ENCODE results near the gene JUNB. TPM values are rescaled to one million over a fixed set of nuclear protein-coding genes. Genes with fewer than 3 reads are reported as not detected.

JUNB gene
- total and polyA plus RNA-seq, 2 of the 4 experiments (the other 2 are of a cell fraction) = 20.8 to 109 TPM

GRCh38 chr19:12794196-12794941 lies 3.1 kb downstream of the JUNB start:
- dilution Hi-C loops (cut with HindIII; ENCODE audit: low sequenced_read_pairs, unreplicated experiment) = no loop called here
- peaks cover 9% of the 10 kb centered on the region for H3K4me1 ChIP-seq (ENCODE audit: control insufficient read depth, insufficient read depth, low read length)
- H3K9ac ChIP-seq (ENCODE audit: low read depth, low read length) = peak overlapping the region; percentile 35
- H3K4ac ChIP-seq (ENCODE audit: low read depth, low read length) = peak overlapping the region; percentile 75
- H2BK120ac ChIP-seq (ENCODE audit: low read depth, low read length) = peak overlapping the region; percentile 79
- intact Hi-C loops (cut with micrococcal nuclease) = no loop called here
- H3K4me3 ChIP-seq (ENCODE audit: insufficient read depth, low read depth, low read length) = peak overlapping the region; percentile 39
- H4K5ac ChIP-seq (ENCODE audit: low read depth, low read length) = peak overlapping the region; percentile 61
- H2BK15ac ChIP-seq (ENCODE audit: low read depth, low read length) = peak overlapping the region; percentile 51; the same call in 1 of the 3 replicates
- WGBS, 2 experiments (ENCODE audit: extremely low coverage in 2 of 2, insufficient read length in 1 of 2) = 98% methylated on average over 4 of the region's 7 CpGs; no CpG with 5 or more reads in 1 of the 2 experiments
- H3K9me1 ChIP-seq (ENCODE audit: insufficient read depth, low read length) = no peaks in the 10 kb centered on the region; the same call in 1 of the 2 replicates
- H2AK5ac ChIP-seq (ENCODE audit: low read depth, low read length) = peak overlapping the region; percentile 81
- DNase-seq (peak; percentile 62), ATAC-seq (ENCODE audit: low read depth) (no peak)
- POLR2A ChIA-PET (ENCODE audit: unreplicated experiment) = interaction anchor here (0.6 to 1.5 kb wide), 2 partner anchors 16 to 28 kb away, joined by 3 to 13 read pairs; no protein-coding TSS in a partner anchor
- no peaks in the 10 kb centered on the region for H3K9me3 ChIP-seq (ENCODE audit: control insufficient read depth, insufficient read depth, low read length)
- peak overlapping the region; percentile 91 for H2AFZ ChIP-seq (replicated peaks; ENCODE audit: low read length, poor library complexity)
- H2BK20ac ChIP-seq (ENCODE audit: low read depth, low read length) = peak overlapping the region; percentile 69; the same call in 1 of the 2 replicates
- peaks cover 0 to 26% of the 10 kb centered on the region in 2 experiments; a peak in 2 of 4 replicates for H3K79me1 ChIP-seq (ENCODE audit: low read depth in 1 of 2, low read length in 2 of 2)
- peak overlapping the region; percentile 52 for H3K56ac ChIP-seq (ENCODE audit: extremely low read depth, insufficient read depth, low read length)
- CTCF ChIA-PET = interaction anchor here (0.5 to 2.6 kb wide), 5 partner anchors 16 to 392 kb away, joined by 3 to 23 read pairs (median 5); no protein-coding TSS in a partner anchor
- H3K14ac ChIP-seq (replicated peaks; ENCODE audit: low read depth, low read length) = peak overlapping the region; percentile 81
- in situ Hi-C loops (cut with MboI; ENCODE audit: low sequenced_read_pairs) = loop anchor here (25.0 kb wide), 1 partner anchor 1043 kb away; no protein-coding TSS in a partner anchor
- H3K23ac ChIP-seq (ENCODE audit: low read depth, low read length) = peak overlapping the region; percentile 66
- no peaks in the 10 kb centered on the region for H3K27me3 ChIP-seq (ENCODE audit: control insufficient read depth, insufficient read depth, low read length)
- no peak for TF ChIP-seq BHLHE40 (IDR thresholded peaks at IDR 0.05; ENCODE audit: low read depth, low read length)
- peak; percentile 1; the same call in 1 of the 2 replicates for TF ChIP-seq FOS (IDR thresholded peaks at IDR 0.05; ENCODE audit: low read depth, low read length)
- TF ChIP-seq CEBPB (IDR thresholded peaks at IDR 0.05; ENCODE audit: low read depth, low read length) = peak; percentile 57
- peak; percentile 37; the same call in 1 of the 2 replicates for TF ChIP-seq CHD1 (IDR thresholded peaks at IDR 0.05; ENCODE audit: low read depth, low read length)
- no peak for TF ChIP-seq MAZ (IDR thresholded peaks at IDR 0.05; ENCODE audit: borderline replicate concordance, low read depth, low read length)
- TF ChIP-seq POLR2A (IDR thresholded peaks at IDR 0.05; ENCODE audit: low read depth, low read length) = peak; percentile 79
- TF ChIP-seq MAFK (IDR thresholded peaks at IDR 0.05; ENCODE audit: low read depth, low read length) = no peak
- H2AK9ac ChIP-seq (replicated peaks; ENCODE audit: low read depth, low read length, poor library complexity) = peak overlapping the region; percentile 99
- no TSS peak for BruUV-seq (replicated peaks)
- H4K20me1 ChIP-seq (ENCODE audit: insufficient read depth, low read length) = peaks cover 20% of the 10 kb centered on the region
- peak overlapping the region; percentile 72 for H3K4me2 ChIP-seq (ENCODE audit: low read depth, low read length)
- H2BK5ac ChIP-seq (ENCODE audit: low read depth, low read length, poor library complexity, severe bottlenecking) = peak overlapping the region; percentile 91
- H3K36me3 ChIP-seq (ENCODE audit: control insufficient read depth, insufficient read depth, low read length) = peaks cover under 1% of the 10 kb centered on the region; the same call in 1 of the 2 replicates
- H4K91ac ChIP-seq (ENCODE audit: insufficient read depth, low read depth, low read length) = peak overlapping the region; percentile 73
- peak overlapping the region; percentile 80 for H3K27ac ChIP-seq (ENCODE audit: insufficient read depth, low read length)
- peak overlapping the region; percentile 43 to 85 for H4K8ac ChIP-seq (ENCODE audit: low read depth in 2 of 2, low read length in 2 of 2)
- peak overlapping the region; percentile 56 for H3K18ac ChIP-seq (ENCODE audit: low read depth, low read length)

All from IMR-90 (cell line).